A549 (cell line): ENCODE data around the gene ANKS1B.

Experiments used
- CTCF ChIP-seq: fragments of >200 bp; sonication (Bioruptor Twin); formaldehyde crosslinking; IDR thresholded peaks from 3 replicates; pipeline ENCODE4 v1.5.1; 2016
- POLR2AphosphoS2 ChIP-seq: conservative IDR thresholded peaks from 2 replicates; pipeline ENCODE4 v1.6.1; 2012; ENCODE audit warnings: low read length, improper control_type of control experiment, inconsistent platforms
- RAD21 ChIP-seq, 2 experiments: fragments of >200 bp in 1 of 2; sonication (Bioruptor Twin) in 1 of 2; formaldehyde crosslinking in 1 of 2; IDR thresholded peaks in 1 of 2; conservative IDR thresholded peaks in 1 of 2; 2 replicates in 1 of 2; 3 replicates in 1 of 2; pipeline ENCODE4 v1.6.1; 2012 to 2018; ENCODE audit warnings: inconsistent platforms in 1 of 2

GRCh38 chr12:99809909-99810308, 174.8 kb downstream of the ANKS1B start:
- no peak for TF ChIP-seq RAD21 (conservative IDR thresholded peaks at IDR 0.05 in 1 of 2, IDR thresholded peaks at IDR 0.05 in 1 of 2)
- TF ChIP-seq CTCF, result no peak
- TF ChIP-seq POLR2AphosphoS2, result no peak
